Gastroesophageal sphincter (tissue), 3 donors: ENCODE results near the gene JARID2.

Experiments used
- CTCF ChIP-seq, 4 experiments: fragments of 200-600 bp in 2 of 4; fragments of 450-650 bp in 2 of 4; sonication (generic) in 1 of 4; IDR thresholded peaks; one replicate each; pipeline ENCODE4 v1.5.1; 2017 to 2019; ENCODE audit warnings: antibody characterized with exemption in 4 of 4, mild to moderate bottlenecking in 2 of 4, moderate library complexity in 2 of 4
- POLR2A ChIP-seq, 2 donors: fragments of 450-650 bp; IDR thresholded peaks; one replicate each; pipeline ENCODE4 v1.6.1; 2017; ENCODE audit warnings: antibody characterized with exemption in 2 of 2, mild to moderate bottlenecking in 2 of 2, moderate library complexity in 1 of 2
- POLR2AphosphoS5 ChIP-seq: sonication (generic); formaldehyde crosslinking; IDR thresholded peaks from one replicate; pipeline ENCODE4 v1.6.1; 2017; ENCODE audit warnings: antibody characterized with exemption

GRCh38 chr6:15510121-15510520 is 264.3 kb downstream of the JARID2 start:
- no peak for TF ChIP-seq CTCF (IDR thresholded peaks at IDR 0.05)
- no peak for TF ChIP-seq POLR2AphosphoS5
- no peak for TF ChIP-seq POLR2A (IDR thresholded peaks at IDR 0.05)
